DND-41 (cell line): ENCODE data around the gene SNX18.

Experiments
- ATAC-seq: fragments of 200-7000 bp; cut with Tn5 transposase; 3 replicates; pipeline ENCODE4 v1.9.1; 2021; ENCODE audit warnings: low read depth; ENCODE audit not compliant: insufficient read depth
- DNase-seq: peaks from one replicate; pipeline ENCODE4 v3.0.0-alpha.2; 2020
- H2AFZ ChIP-seq: 2 replicates; pipeline ENCODE4 v1.6.0; 2012; ENCODE audit warnings: low read depth, low read length
- H3K27ac ChIP-seq: 2 replicates; pipeline ENCODE4 v1.5.1; 2012; ENCODE audit warnings: low read length, inconsistent platforms
- H3K27me3 ChIP-seq: fragments of 200-600 bp; sonication (generic); 2 replicates; pipeline ENCODE4 v1.6.0; 2012; ENCODE audit warnings: low read length, mild to moderate bottlenecking, inconsistent platforms; ENCODE audit not compliant: insufficient read depth, poor library complexity
- H3K36me3 ChIP-seq: 2 replicates; pipeline ENCODE4 v1.5.1; 2012; ENCODE audit warnings: low read length, inconsistent platforms; ENCODE audit not compliant: insufficient read depth
- H3K4me1 ChIP-seq: 2 replicates; pipeline ENCODE4 v1.5.1; 2012; ENCODE audit warnings: mild to moderate bottlenecking, low read length; ENCODE audit not compliant: insufficient read depth
- H3K4me2 ChIP-seq: 2 replicates; pipeline ENCODE4 v1.6.0; 2012; ENCODE audit warnings: mild to moderate bottlenecking, moderate library complexity, low read length, inconsistent platforms; ENCODE audit not compliant: insufficient read depth
- H3K4me3 ChIP-seq, 2 experiments: fragments of 200-600 bp in 1 of 2; shearing (Covaris generic) in 1 of 2; 2 replicates each; pipeline ENCODE4 v1.5.1; 2012 to 2016; ENCODE audit warnings: inconsistent platforms in 2 of 2, low read length in 2 of 2, mild to moderate bottlenecking in 2 of 2, low read depth in 1 of 2, moderate library complexity in 1 of 2
- H3K79me2 ChIP-seq: 2 replicates; pipeline ENCODE4 v1.6.0; 2012; ENCODE audit warnings: low read length, inconsistent platforms; ENCODE audit not compliant: insufficient read depth
- H3K9ac ChIP-seq: 2 replicates; pipeline ENCODE4 v1.6.0; 2012; ENCODE audit warnings: low read depth, mild to moderate bottlenecking, inconsistent platforms, low read length, moderate library complexity
- H3K9me3 ChIP-seq: 2 replicates; pipeline ENCODE4 v1.5.1; 2012; ENCODE audit warnings: low read length, moderate library complexity, mild to moderate bottlenecking, inconsistent platforms; ENCODE audit not compliant: insufficient read depth, severe bottlenecking
- H4K20me1 ChIP-seq: 2 replicates; pipeline ENCODE4 v1.6.0; 2012; ENCODE audit warnings: low read length; ENCODE audit not compliant: insufficient read depth
- EZH2 ChIP-seq: IDR thresholded peaks from 3 replicates; pipeline ENCODE4 v1.6.1; 2012; ENCODE audit warnings: borderline replicate concordance, low read depth, mild to moderate bottlenecking, moderate library complexity, low read length, inconsistent platforms; ENCODE audit not compliant: severe bottlenecking
- TF ChIP-seq, protein P1 (sequence below): IDR thresholded peaks from 2 replicates; pipeline ENCODE4 v1.5.1; 2012; ENCODE audit warnings: borderline replicate concordance, low read length, moderate library complexity, mild to moderate bottlenecking; ENCODE audit not compliant: poor library complexity, severe bottlenecking; ENCODE audit errors: extremely low read depth

Gene SNX18

DNA sequence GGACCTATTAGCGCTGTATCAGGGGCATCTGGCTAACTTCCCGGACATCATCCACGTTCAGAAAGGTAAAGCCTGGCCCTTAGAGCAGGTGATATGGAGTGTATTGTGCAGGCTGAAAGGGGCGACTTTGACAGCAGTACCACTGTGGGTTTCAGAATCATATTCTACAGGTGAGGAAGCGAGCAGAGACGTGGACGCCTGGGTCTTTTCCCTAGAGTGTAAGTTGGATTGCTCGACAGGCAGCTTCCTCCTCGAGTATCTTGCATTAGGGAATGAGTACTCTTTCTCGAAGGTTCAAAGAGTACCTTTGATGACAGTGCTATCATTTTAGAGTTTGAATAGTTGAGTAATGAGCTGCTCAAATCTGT lies 1.9 kb downstream of the SNX18 start:
- TF ChIP-seq, protein P1, sequence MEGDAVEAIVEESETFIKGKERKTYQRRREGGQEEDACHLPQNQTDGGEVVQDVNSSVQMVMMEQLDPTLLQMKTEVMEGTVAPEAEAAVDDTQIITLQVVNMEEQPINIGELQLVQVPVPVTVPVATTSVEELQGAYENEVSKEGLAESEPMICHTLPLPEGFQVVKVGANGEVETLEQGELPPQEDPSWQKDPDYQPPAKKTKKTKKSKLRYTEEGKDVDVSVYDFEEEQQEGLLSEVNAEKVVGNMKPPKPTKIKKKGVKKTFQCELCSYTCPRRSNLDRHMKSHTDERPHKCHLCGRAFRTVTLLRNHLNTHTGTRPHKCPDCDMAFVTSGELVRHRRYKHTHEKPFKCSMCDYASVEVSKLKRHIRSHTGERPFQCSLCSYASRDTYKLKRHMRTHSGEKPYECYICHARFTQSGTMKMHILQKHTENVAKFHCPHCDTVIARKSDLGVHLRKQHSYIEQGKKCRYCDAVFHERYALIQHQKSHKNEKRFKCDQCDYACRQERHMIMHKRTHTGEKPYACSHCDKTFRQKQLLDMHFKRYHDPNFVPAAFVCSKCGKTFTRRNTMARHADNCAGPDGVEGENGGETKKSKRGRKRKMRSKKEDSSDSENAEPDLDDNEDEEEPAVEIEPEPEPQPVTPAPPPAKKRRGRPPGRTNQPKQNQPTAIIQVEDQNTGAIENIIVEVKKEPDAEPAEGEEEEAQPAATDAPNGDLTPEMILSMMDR: no peak
- no peak for TF ChIP-seq EZH2
- peak overlapping the region; percentile 93 for H3K4me2 ChIP-seq
- no peak overlapping the region for H2AFZ ChIP-seq
- H3K4me3 ChIP-seq: peak overlapping the region in 1 of 2 experiments; percentile 88; a peak in 2 of 4 replicates
- ATAC-seq (no peak), DNase-seq (no peak)
- no peak overlapping the region; the same call in 1 of the 2 replicates for H3K27ac ChIP-seq
- H3K4me1 ChIP-seq: peaks cover 48% of the 10 kb centered on the region
- peaks cover 15% of the 10 kb centered on the region; the same call in 1 of the 2 replicates for H4K20me1 ChIP-seq
- peaks cover 36% of the 10 kb centered on the region for H3K79me2 ChIP-seq
- H3K27me3 ChIP-seq: no peaks in the 10 kb centered on the region
- no peaks in the 10 kb centered on the region for H3K9me3 ChIP-seq
- H3K36me3 ChIP-seq: peaks cover 10% of the 10 kb centered on the region; the same call in 1 of the 2 replicates
- H3K9ac ChIP-seq: peak overlapping the region; percentile 88; the same call in 1 of the 2 replicates

DNA sequence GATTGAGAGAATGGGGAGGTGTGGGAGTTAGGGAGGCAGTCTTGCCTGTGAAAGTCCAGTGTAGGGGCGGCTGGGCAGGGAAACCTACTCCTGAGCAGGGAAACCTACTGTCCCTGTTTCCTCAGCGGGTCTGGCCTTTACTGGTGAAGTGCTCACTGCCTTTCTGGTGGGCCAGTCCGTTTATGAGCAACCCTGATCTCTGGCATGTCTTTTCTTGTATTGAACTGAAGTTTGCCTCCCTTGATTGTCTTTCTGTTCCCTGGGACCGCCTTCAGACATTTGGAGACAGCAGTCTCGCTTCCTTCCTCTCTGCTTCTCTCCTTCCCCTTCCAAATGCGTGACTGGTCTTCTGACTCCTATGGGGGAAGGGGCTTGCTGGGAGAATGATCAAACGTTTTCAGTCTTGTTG lies 2.9 kb downstream of the SNX18 start:
- H3K9me3 ChIP-seq: no peaks in the 10 kb centered on the region
- no peak overlapping the region for H2AFZ ChIP-seq
- peaks cover 15% of the 10 kb centered on the region; the same call in 1 of the 2 replicates for H4K20me1 ChIP-seq
- TF ChIP-seq EZH2: no peak
- no peaks in the 10 kb centered on the region for H3K27me3 ChIP-seq
- peak overlapping the region; percentile 88 for H3K9ac ChIP-seq
- H3K4me1 ChIP-seq: peaks cover 48% of the 10 kb centered on the region
- H3K27ac ChIP-seq: peak overlapping the region; percentile 15
- H3K4me2 ChIP-seq: peak overlapping the region; percentile 93
- H3K4me3 ChIP-seq: peak overlapping the region in 1 of 2 experiments; percentile 88; a peak in 2 of 4 replicates
- H3K36me3 ChIP-seq: peaks cover 10% of the 10 kb centered on the region; the same call in 1 of the 2 replicates
- DNase-seq (no peak), ATAC-seq (no peak)
- peaks cover 40% of the 10 kb centered on the region for H3K79me2 ChIP-seq

DNA sequence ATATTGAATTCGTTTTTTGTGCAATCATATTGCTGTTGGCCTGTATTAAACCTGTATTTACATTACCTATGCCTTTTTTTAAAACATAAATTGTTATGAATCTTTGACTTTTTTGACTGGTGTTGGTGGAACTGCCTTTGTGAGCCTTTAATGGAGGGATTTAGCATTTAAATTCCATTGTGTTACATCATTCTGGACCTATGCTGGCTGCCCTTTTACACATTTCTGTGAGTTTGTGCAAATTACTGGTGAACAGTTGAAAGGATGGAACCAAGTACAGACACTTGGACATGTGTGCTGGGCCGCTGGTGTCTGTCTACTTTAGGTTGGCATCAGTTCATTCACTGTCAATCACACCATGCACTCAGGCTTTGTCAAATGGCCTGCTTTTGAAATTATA lies 3.4 kb downstream of the SNX18 start:
- H3K4me1 ChIP-seq: peaks cover 48% of the 10 kb centered on the region
- peak overlapping the region in 1 of 2 experiments; percentile 88; a peak in 2 of 4 replicates for H3K4me3 ChIP-seq
- H3K27ac ChIP-seq: no peak overlapping the region; the same call in 1 of the 2 replicates
- no peak overlapping the region; the same call in 1 of the 2 replicates for H2AFZ ChIP-seq
- peaks cover 10% of the 10 kb centered on the region; the same call in 1 of the 2 replicates for H3K36me3 ChIP-seq
- no peaks in the 10 kb centered on the region for H3K9me3 ChIP-seq
- TF ChIP-seq EZH2: no peak
- TF ChIP-seq, protein P1: no peak
- ATAC-seq (no peak), DNase-seq (no peak)
- H3K9ac ChIP-seq: peak overlapping the region; percentile 88; the same call in 1 of the 2 replicates
- peaks cover 15% of the 10 kb centered on the region; the same call in 1 of the 2 replicates for H4K20me1 ChIP-seq
- peaks cover 41% of the 10 kb centered on the region for H3K79me2 ChIP-seq
- peak overlapping the region; percentile 93 for H3K4me2 ChIP-seq
- H3K27me3 ChIP-seq: no peaks in the 10 kb centered on the region

DNA sequence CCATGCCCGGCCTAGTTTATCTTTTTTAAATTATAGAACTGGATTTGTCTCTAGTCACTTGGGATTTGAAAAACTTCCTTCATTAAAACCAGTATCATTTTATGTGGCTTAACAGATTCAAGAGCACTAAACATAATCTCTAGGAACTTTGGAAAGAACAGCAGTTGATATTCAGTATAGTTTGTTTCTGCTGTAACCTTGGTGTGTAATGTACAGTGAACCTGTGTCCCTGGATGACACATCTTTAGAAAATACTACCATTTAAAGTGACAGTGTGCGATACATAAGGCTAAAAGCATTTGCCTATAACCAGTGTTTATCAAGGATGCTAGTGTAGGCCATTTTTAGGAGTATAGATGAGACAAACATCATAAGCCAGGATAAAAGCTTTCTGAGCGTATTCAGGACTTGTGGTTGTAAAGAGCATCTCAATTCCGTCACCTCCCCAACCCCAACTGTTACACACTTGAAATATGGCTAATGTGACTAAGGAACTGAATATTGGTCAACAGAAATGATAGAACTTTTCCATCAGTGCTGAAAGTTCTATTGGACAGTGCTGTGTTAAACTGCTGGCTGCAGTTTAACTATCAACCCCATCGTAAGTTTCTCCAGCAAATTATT lies 4.4 kb downstream of the SNX18 start:
- Histone ChIP-seq H3K27ac (no peak overlapping the region), H3K79me2 (peaks cover 41% of the 10 kb centered on the region), H3K9me3 (no peaks in the 10 kb centered on the region), H2AFZ (no peak overlapping the region), H4K20me1 (peaks cover 19% of the 10 kb centered on the region; the same call in 1 of the 2 replicates), H3K4me1 (peaks cover 46% of the 10 kb centered on the region), H3K27me3 (no peaks in the 10 kb centered on the region), H3K4me3 (no peak overlapping the region), H3K36me3 (peaks cover 10% of the 10 kb centered on the region), H3K9ac (no peak overlapping the region), H3K4me2 (peak overlapping the region; percentile 93; the same call in 1 of the 2 replicates)
- TF ChIP-seq EZH2: no peak
- TF ChIP-seq, protein P1: no peak
- DNase-seq (no peak), ATAC-seq (no peak)
